ENCODE results near the gene PMP22. TPM values are rescaled to one million over a fixed set of nuclear protein-coding genes. Genes with fewer than 3 reads are reported as not detected.

The PMP22 gene
- total RNA-seq, 1 experiment from 2014 or later, result 13.6 TPM

- no peak for DNase-seq (ENCODE audit: low read depth)
- in situ Hi-C loops (cut with HindIII; ENCODE audit: low pct_unique_long_range_greater_than_20kb, low sequenced_read_pairs), result no loop called here
Measured at GRCh38 chr17:15281909-15282308, 16.8 kb upstream of the PMP22 start.

GRCh38 chr17:15278924-15279477 is 13.9 kb upstream of the PMP22 start:
- DNase-seq (ENCODE audit: low read depth), result peak; percentile 78
- in situ Hi-C loops (cut with HindIII; ENCODE audit: low pct_unique_long_range_greater_than_20kb, low sequenced_read_pairs), result no loop called here

DNA sequence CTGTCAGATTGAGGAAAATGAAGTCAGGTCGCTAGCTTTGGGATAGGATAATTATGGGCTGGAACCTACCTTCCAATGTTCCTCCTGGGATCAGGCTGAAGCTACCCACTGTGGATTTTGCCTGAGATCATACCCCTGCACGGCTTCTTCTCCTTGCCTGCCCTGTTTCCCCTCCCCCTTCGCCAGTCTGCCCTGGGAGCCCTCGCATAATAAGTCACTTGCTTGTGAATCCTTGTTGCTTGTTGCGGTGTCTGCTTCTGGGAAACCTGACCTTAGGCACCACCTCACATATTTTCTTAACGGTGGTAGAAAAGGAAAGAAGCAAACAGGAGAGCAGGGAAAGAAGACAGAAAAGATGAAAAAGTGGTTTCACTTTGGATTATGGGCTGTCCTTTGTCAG is 13.3 kb upstream of the PMP22 start:
- peak; percentile 24 for DNase-seq (ENCODE audit: low read depth)
- in situ Hi-C loops (cut with HindIII; ENCODE audit: low pct_unique_long_range_greater_than_20kb, low sequenced_read_pairs), result no loop called here

DNA sequence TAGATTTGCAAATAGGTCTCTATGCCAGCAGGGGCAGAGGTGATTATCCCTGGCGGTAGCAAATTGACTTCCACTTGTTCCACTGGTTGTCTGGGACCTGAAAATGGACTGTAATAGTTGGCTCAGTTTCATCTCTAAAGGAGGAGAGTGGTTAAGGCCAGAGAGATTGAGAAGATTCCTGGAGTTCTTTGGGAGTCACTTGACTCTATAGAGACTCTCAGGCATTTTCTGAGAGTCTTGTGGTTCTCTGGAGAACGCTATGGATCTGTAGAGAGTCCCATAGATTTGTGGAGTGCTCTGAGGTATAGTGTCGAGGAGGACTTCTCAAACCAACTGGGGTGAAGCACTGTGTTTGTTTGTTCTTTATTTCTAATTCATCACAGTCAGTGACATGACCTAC is 8.9 kb upstream of the PMP22 start:
- no peak for DNase-seq (ENCODE audit: low read depth)
- in situ Hi-C loops (cut with HindIII; ENCODE audit: low pct_unique_long_range_greater_than_20kb, low sequenced_read_pairs), result no loop called here

DNA sequence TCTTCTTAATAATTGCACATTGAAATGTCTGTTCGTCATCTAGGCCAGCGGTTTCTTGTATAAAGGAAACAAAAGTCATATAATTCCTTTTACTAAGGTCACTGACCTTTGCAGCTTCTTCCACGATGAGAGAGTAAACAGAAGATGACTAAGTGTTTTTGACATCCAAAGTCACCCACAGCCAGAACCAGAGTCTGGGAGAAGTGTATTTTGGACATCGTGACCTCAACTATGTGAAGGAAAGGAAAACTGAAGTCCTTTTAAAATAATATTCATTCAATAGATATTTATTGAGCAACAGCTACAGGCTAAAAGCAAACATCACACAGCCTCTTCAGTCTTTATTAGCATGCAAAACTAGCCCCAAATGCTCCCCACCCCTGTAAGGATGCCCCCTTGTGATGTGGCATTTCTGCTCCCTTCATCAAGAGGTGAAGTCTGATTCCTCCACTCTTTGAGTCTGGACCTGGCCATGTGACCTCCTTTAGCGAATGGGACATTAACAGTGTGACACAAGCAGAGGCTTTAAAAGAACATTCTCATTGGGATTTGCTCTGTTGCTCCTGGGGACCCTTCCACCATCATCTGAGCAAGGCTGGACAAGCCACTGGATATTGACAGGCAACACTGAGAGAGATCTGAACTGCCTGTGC is 8.1 kb upstream of the PMP22 start:
- in situ Hi-C loops (cut with HindIII; ENCODE audit: low pct_unique_long_range_greater_than_20kb, low sequenced_read_pairs), result no loop called here
- DNase-seq (ENCODE audit: low read depth), result peak; percentile 48

DNA sequence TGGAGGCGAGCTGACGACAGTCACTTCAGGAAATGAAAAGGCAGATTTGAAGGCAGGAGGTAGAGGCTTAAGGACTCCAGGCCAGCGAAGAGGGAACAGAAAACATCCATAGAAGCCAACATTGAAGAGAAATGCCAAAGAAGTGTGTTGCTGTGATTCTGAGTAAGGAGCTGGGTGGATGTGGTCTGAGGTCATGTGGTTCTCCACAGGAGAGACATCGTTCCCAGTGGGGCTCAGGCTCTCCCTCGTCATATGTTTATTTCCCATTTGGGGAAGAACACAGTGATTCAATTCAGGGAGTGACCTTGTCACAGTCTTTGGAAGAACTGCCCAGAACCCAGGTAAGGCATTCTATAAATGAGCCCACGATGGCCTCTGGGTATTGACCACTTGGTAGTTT is 6.6 kb upstream of the PMP22 start:
- in situ Hi-C loops (cut with HindIII; ENCODE audit: low pct_unique_long_range_greater_than_20kb, low sequenced_read_pairs), result no loop called here
- no peak for DNase-seq (ENCODE audit: low read depth)

GRCh38 chr17:15270628-15271381 is 5.7 kb upstream of the PMP22 start:
- in situ Hi-C loops (cut with HindIII; ENCODE audit: low pct_unique_long_range_greater_than_20kb, low sequenced_read_pairs), result no loop called here
- no peak for DNase-seq (ENCODE audit: low read depth)

DNA sequence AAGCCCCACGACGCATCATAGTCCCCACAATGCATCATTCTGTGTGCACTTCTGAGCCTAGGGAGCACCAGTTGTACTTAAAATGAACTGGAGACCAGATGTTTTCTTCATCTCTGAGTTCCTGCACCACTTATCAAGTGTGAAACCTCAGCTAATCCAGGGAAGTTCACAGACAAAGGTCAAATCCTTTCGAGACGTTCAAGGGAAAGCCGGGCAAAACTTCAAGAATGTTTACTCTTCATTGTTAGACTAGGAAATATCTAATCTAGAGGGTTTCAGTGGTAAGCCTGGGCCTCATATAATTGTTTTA is 4.6 kb upstream of the PMP22 start:
- in situ Hi-C loops (cut with HindIII; ENCODE audit: low pct_unique_long_range_greater_than_20kb, low sequenced_read_pairs), result no loop called here
- no peak for DNase-seq (ENCODE audit: low read depth)

- in situ Hi-C loops (cut with HindIII; ENCODE audit: low pct_unique_long_range_greater_than_20kb, low sequenced_read_pairs), result no loop called here
Measured at GRCh38 chr17:15269087-15269779, 4.1 kb upstream of the PMP22 start.

GRCh38 chr17:15268461-15268860 is 3.3 kb upstream of the PMP22 start:
- in situ Hi-C loops (cut with HindIII; ENCODE audit: low pct_unique_long_range_greater_than_20kb, low sequenced_read_pairs), result no loop called here
- no peak for DNase-seq (ENCODE audit: low read depth)

More at GRCh38 chr17:15269087-15269779, 4.1 kb upstream of the PMP22 start:
- no peak for DNase-seq (ENCODE audit: low read depth)

GRCh38 chr17:15267996-15268395 is 2.9 kb upstream of the PMP22 start:
- DNase-seq (ENCODE audit: low read depth), result no peak
- in situ Hi-C loops (cut with HindIII; ENCODE audit: low pct_unique_long_range_greater_than_20kb, low sequenced_read_pairs), result no loop called here

DNA sequence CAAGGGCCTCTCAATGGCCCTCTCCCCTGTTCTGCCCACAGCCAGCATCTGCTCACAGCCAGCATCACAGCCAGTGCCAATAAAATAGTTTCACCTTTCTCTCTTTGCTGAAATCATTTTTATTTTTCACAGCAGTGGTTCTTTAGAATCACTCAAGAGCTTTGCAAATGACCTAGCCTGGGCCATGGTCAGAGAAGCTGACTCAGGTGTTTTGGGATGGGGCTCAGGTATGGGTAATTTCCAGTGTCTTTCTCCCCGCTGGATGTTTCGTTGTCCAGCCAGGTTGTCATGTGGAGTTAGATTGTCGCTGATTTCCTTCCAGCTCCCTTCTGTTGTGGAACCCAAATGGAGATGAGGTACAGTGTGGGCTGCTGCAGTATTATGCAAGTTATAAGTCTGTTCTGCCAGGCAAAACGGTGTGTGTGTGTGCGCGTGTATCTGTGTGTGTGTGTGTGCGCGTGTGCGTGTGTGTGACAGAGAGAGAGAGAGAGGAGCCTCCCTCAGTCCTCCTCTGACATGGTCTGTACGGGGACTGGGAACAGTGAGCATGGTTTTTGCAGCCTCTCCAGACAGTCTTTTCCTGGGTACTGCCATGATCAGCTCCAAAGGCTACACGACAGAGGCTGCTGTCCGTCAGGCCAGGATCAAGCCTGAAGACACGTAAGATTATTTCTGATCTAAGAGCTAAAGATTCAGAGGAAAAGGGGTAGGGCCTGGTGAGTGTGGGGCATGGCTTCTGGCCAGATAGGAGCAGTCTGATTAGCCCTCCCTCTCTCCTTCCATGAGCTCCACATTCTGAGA is 1.4 kb upstream of the PMP22 start:
- in situ Hi-C loops (cut with HindIII; ENCODE audit: low pct_unique_long_range_greater_than_20kb, low sequenced_read_pairs), result no loop called here
- DNase-seq (ENCODE audit: low read depth), result no peak

GRCh38 chr17:15264542-15264941 is 584 bp downstream of the PMP22 start:
- DNase-seq (ENCODE audit: low read depth), result no peak
- in situ Hi-C loops (cut with HindIII; ENCODE audit: low pct_unique_long_range_greater_than_20kb, low sequenced_read_pairs), result no loop called here

DNA sequence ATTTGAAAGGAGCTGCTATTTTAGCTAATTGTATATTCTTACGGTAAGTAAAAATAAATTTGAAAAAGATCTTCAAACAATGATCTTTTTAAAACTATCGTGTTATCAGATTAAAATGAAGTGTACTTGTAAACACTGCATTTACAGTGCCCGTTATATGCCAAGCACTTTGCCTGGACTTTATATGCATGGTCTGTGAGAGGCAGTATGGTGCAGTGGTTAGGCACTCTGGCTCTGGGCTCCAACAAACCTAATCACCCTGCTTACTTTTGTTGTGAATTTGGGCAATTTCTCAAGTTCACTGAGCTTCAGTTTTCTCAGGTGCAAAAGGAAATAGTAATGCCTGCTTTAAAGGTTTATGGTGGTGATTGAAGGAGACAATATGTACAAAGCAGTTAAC is 1.4 kb downstream of the PMP22 start:
- in situ Hi-C loops (cut with HindIII; ENCODE audit: low pct_unique_long_range_greater_than_20kb, low sequenced_read_pairs), result no loop called here
- no peak for DNase-seq (ENCODE audit: low read depth)

DNA sequence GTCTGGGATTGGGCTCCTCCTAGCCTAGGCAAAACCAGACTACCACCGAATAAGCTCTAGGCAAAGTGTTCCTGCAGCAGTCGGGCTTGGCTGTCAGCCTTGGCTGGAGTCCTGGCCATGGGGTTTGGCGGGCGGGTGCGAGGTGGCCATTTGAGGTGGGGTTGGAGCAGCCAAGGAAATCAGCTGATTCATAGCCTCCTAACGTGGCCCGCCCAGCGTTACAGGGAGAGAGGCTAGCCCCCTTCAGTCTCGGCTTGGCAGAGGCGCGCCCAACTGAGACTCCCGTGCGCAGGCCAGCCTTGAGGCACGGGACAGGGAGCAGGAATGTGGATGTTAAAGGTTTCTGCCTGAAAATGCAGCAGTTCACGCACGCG is 1.9 kb downstream of the PMP22 start:
- in situ Hi-C loops (cut with HindIII; ENCODE audit: low pct_unique_long_range_greater_than_20kb, low sequenced_read_pairs), result no loop called here
- peak; percentile 73 for DNase-seq (ENCODE audit: low read depth)

- peak; percentile 84 for DNase-seq (ENCODE audit: low read depth)
- in situ Hi-C loops (cut with HindIII; ENCODE audit: low pct_unique_long_range_greater_than_20kb, low sequenced_read_pairs), result no loop called here
Measured at GRCh38 chr17:15262291-15263205, 2.6 kb downstream of the PMP22 start.

- no peak for DNase-seq (ENCODE audit: low read depth)
Measured at GRCh38 chr17:15261802-15262290, 3.3 kb downstream of the PMP22 start.

More at GRCh38 chr17:15261802-15262290, 3.3 kb downstream of the PMP22 start:
- in situ Hi-C loops (cut with HindIII; ENCODE audit: low pct_unique_long_range_greater_than_20kb, low sequenced_read_pairs), result no loop called here

Measured in Caki2 (cell line).